ENCODE data around the gene ATF6. TPM values are rescaled to one million over a fixed set of nuclear protein-coding genes. Genes with fewer than 3 reads are reported as not detected.

The ATF6 gene
- total and polyA plus RNA-seq, 2 of the 8 experiments (the other 6 are each of a cell fraction or from before 2014, with no cell fraction given) = 4.6 to 10.0 TPM

DNA sequence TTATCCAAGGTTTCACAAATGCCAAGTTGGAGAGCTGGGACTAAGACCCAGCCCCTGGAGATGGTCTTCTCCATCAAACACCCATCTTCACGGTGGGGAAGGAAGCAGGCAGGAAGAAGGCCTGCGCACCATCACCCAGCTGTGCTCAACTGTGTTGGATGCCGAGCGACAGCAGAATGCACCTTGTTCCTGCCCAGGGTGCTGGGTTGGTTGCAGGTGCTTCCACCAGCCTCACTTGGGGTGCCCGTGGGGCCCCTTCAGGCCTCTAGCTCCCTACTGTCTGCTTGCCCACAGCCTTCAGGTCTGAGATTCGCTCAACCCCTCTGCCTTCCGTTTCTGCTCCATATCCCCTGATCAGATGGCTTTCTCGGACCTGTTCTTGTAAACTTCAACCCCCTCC, 215.0 kb downstream of the ATF6 start:
- no peaks in the 10 kb centered on the region for H4K20me1 ChIP-seq (replicated peaks in 1 of 2; ENCODE audit: control insufficient read depth in 1 of 2, insufficient read depth in 2 of 2, low read length in 2 of 2)
- CTCF ChIA-PET (ENCODE audit: partially characterized antibody) = interaction anchor here (0.5 to 1.4 kb wide), 4 partner anchors 17 to 76 kb away, joined by 3 read pairs; no protein-coding TSS in a partner anchor
- POLR2A ChIA-PET (ENCODE audit: partially characterized antibody) = interaction anchor here (1.7 kb wide), 1 partner anchor 10 kb away, joined by 6 read pairs; no protein-coding TSS in a partner anchor

More for the DNA sequence above, 215.0 kb downstream of the ATF6 start:
- Histone ChIP-seq H3K9me3 (ENCODE audit: insufficient read depth in 2 of 2, low read depth in 1 of 2, low read length in 1 of 2) (no peaks in the 10 kb centered on the region; a peak in 1 of 4 replicates), H3K23ac (ENCODE audit: insufficient read length) (no peak overlapping the region), H4K5ac (ENCODE audit: insufficient read length, low read depth, low read length) (no peak overlapping the region), H2BK5ac (ENCODE audit: low read depth, low read length) (no peak overlapping the region), H3K4me2 (ENCODE audit: insufficient read depth in 1 of 2, low read depth in 2 of 2, low read length in 2 of 2) (no peak overlapping the region), H3K4ac (replicated peaks; ENCODE audit: insufficient read length, low read depth, low read length) (no peak overlapping the region), H3K18ac (ENCODE audit: extremely low read depth, low read length) (no peak overlapping the region), H4K8ac (ENCODE audit: extremely low read depth, insufficient read depth, low read length) (no peak overlapping the region), H3K4me1 (replicated peaks in 1 of 4; ENCODE audit: control insufficient read depth in 3 of 4, insufficient read depth in 4 of 4, low read length in 3 of 4) (no peaks in the 10 kb centered on the region), H3K23me2 (ENCODE audit: low read depth, low read length) (no peaks in the 10 kb centered on the region; the same call in 1 of the 2 replicates), H2BK120ac (replicated peaks; ENCODE audit: low read depth, low read length) (no peak overlapping the region), H3K36me3 (ENCODE audit: control insufficient read depth in 2 of 4, insufficient read depth in 4 of 4, low read length in 3 of 4) (no peaks in the 10 kb centered on the region), H3K14ac (ENCODE audit: insufficient read length) (no peak overlapping the region), H2BK20ac (ENCODE audit: low read length) (no peak overlapping the region), H2BK15ac (ENCODE audit: low read length) (no peak overlapping the region), H2AFZ (ENCODE audit: low read length) (no peak overlapping the region), H3K9ac (replicated peaks in 1 of 4; ENCODE audit: extremely low read depth in 1 of 4, low read depth in 3 of 4, low read length in 3 of 4) (no peak overlapping the region), H2BK12ac (ENCODE audit: low read depth, low read length) (no peak overlapping the region), H3K56ac (replicated peaks; ENCODE audit: insufficient read length, low read depth, low read length) (no peak overlapping the region), H2AK5ac (ENCODE audit: low read depth, low read length) (no peak overlapping the region), H3K27ac (ENCODE audit: low read depth, low read length) (no peak overlapping the region), H3K27me3 (replicated peaks in 1 of 4; ENCODE audit: control insufficient read depth in 3 of 4, extremely low read depth in 1 of 4, insufficient read depth in 3 of 4, low read length in 3 of 4) (no peaks in the 10 kb centered on the region; a peak in 1 of 7 replicates), H3K79me1 (ENCODE audit: low read depth, low read length) (no peaks in the 10 kb centered on the region), H3K79me2 (ENCODE audit: control insufficient read depth in 1 of 2, insufficient read depth in 2 of 2, low read length in 2 of 2) (no peaks in the 10 kb centered on the region), H4K91ac (replicated peaks; ENCODE audit: insufficient read length, low read length) (no peak overlapping the region), H3K4me3 (ENCODE audit: extremely low read depth in 1 of 4, insufficient read depth in 2 of 4, low read depth in 3 of 4, low read length in 4 of 4) (no peak overlapping the region)
- no peak for TF ChIP-seq RAD21 (IDR thresholded peaks at IDR 0.05 in 1 of 2, conservative IDR thresholded peaks at IDR 0.05 in 1 of 2; ENCODE audit: low read depth in 2 of 2, low read length in 2 of 2)
- TF ChIP-seq RXRA (IDR thresholded peaks at IDR 0.05; ENCODE audit: insufficient read depth, low read depth, low read length) = no peak
- TF ChIP-seq NRF1 (IDR thresholded peaks at IDR 0.05; ENCODE audit: low read depth, low read length) = no peak
- TF ChIP-seq BCL11A (IDR thresholded peaks at IDR 0.05; ENCODE audit: low read depth in 2 of 2, low read length in 2 of 2) = no peak
- no peak for TF ChIP-seq TEAD4 (IDR thresholded peaks at IDR 0.05; ENCODE audit: low read depth, low read length)
- TF ChIP-seq, protein P1, sequence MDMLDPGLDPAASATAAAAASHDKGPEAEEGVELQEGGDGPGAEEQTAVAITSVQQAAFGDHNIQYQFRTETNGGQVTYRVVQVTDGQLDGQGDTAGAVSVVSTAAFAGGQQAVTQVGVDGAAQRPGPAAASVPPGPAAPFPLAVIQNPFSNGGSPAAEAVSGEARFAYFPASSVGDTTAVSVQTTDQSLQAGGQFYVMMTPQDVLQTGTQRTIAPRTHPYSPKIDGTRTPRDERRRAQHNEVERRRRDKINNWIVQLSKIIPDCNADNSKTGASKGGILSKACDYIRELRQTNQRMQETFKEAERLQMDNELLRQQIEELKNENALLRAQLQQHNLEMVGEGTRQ (IDR thresholded peaks at IDR 0.05; ENCODE audit: low read length) = no peak
- DNase-seq (ENCODE audit: low read depth in 1 of 2, low spot score in 2 of 2) (no peak), FAIRE-seq (no peak)
- 95% methylated on average over 8 of the region's 8 CpGs; no CpG with 5 or more reads in 1 of the 2 experiments for WGBS, 2 experiments (ENCODE audit: extremely low coverage in 1 of 2, insufficient coverage in 1 of 2, insufficient read length in 1 of 2, insufficient replicate concordance in 2 of 2, low coverage in 1 of 2, low lambda C conversion rate in 2 of 2, missing lambda C conversion rate in 1 of 2)

Data from H1 (cell line).